Hematopoietic multipotent progenitor cell treated with erythropoietin and hydrocortisone succinate and interleukin-3 and kit ligand, for 8 days (in vitro differentiated cells): ENCODE results near the gene SLC19A3.
"Not testable (repeated sequence)": the region's sequence is repeated elsewhere in the genome, so short reads cannot be mapped to it uniquely, and the experiment has no call there.

Experiments used
- DNase-seq: peaks from one replicate; pipeline ENCODE4 v3.0.0-alpha.2; 2015

The SLC19A3 gene

GRCh38 chr2:227701556-227701955 lies 16.3 kb downstream of the SLC19A3 start:
- no peak for DNase-seq

- DNase-seq = no peak
Observed at GRCh38 chr2:227696990-227697679, 20.7 kb downstream of the SLC19A3 start.

GRCh38 chr2:227687189-227687588 lies 30.6 kb downstream of the SLC19A3 start:
- no peak for DNase-seq

GRCh38 chr2:227684258-227684657 lies 33.6 kb downstream of the SLC19A3 start:
- DNase-seq = no peak

- DNase-seq = no peak
Observed at GRCh38 chr2:227677928-227678327, 39.9 kb downstream of the SLC19A3 start.

GRCh38 chr2:227674485-227674884 lies 43.3 kb downstream of the SLC19A3 start:
- DNase-seq = no peak

GRCh38 chr2:227673620-227674019 lies 44.2 kb downstream of the SLC19A3 start:
- not testable (repeated sequence) for DNase-seq

- no peak for DNase-seq
Observed at GRCh38 chr2:227671170-227671905, 46.5 kb downstream of the SLC19A3 start.

- DNase-seq = not testable (repeated sequence)
Observed at GRCh38 chr2:227666631-227667170, 51.1 kb downstream of the SLC19A3 start, which contains the start of gene SCYGR5. TSS of gene SCYGR5 (plus strand) at chr2:227666804. CDS start at chr2:227666804, 0 bp downstream.

- no peak for DNase-seq
Observed at GRCh38 chr2:227665189-227665940, 52.5 kb downstream of the SLC19A3 start.

GRCh38 chr2:227661827-227662226 lies 56.0 kb downstream of the SLC19A3 start:
- DNase-seq = no peak

- no peak for DNase-seq
Observed at GRCh38 chr2:227661025-227661649, 56.7 kb downstream of the SLC19A3 start.

GRCh38 chr2:227657199-227657845 lies 60.5 kb downstream of the SLC19A3 start:
- DNase-seq = no peak

GRCh38 chr2:227655454-227655853 lies 62.4 kb downstream of the SLC19A3 start:
- no peak for DNase-seq

- DNase-seq = no peak
Observed at GRCh38 chr2:227654426-227654825, 63.4 kb downstream of the SLC19A3 start.

- no peak for DNase-seq
Observed at GRCh38 chr2:227653419-227653818, 64.4 kb downstream of the SLC19A3 start.

- DNase-seq = no peak
Observed at GRCh38 chr2:227643990-227644551, 73.8 kb downstream of the SLC19A3 start.

GRCh38 chr2:227642656-227643055 lies 75.2 kb downstream of the SLC19A3 start:
- DNase-seq = no peak

GRCh38 chr2:227634201-227634600 lies 83.6 kb downstream of the SLC19A3 start:
- no peak for DNase-seq
